ENCODE results near the gene TBCEL. TPM values are rescaled to one million over a fixed set of nuclear protein-coding genes. Genes with fewer than 3 reads are reported as not detected.

Gene TBCEL
- total RNA-seq, 2 donors from 2014 or later = 23.0 to 31.0 TPM

GRCh38 chr11:121138259-121138658 is 114.4 kb downstream of the TBCEL start:
- H3K36me3 ChIP-seq = no peaks in the 10 kb centered on the region
- no peak for TF ChIP-seq CTCF (IDR thresholded peaks at IDR 0.05)
- no peak overlapping the region for H3K27ac ChIP-seq
- no peaks in the 10 kb centered on the region for H3K27me3 ChIP-seq
- no peak overlapping the region for H3K4me3 ChIP-seq
- no peaks in the 10 kb centered on the region for H3K4me1 ChIP-seq
- no peak for DNase-seq (ENCODE audit: low spot score)
- H3K9me3 ChIP-seq = no peaks in the 10 kb centered on the region

GRCh38 chr11:121140369-121140768 is 116.5 kb downstream of the TBCEL start:
- Histone ChIP-seq H3K36me3 (no peaks in the 10 kb centered on the region), H3K9me3 (no peaks in the 10 kb centered on the region), H3K27me3 (no peaks in the 10 kb centered on the region), H3K4me3 (no peak overlapping the region), H3K4me1 (no peaks in the 10 kb centered on the region), H3K27ac (no peak overlapping the region)
- TF ChIP-seq CTCF (IDR thresholded peaks at IDR 0.05) = no peak
- no peak for DNase-seq (ENCODE audit: low spot score)

Other genes with a start within 250 kb of the TBCEL start
- gene TECTA, start 77.1 kb downstream of the TBCEL start, total RNA-seq = 1 to 10 TPM; 1.6 to 3.1 TPM